ENCODE results near the gene ECE1.
A peak's percentile ranks its signal among the peaks of the same experiment; 100 is the strongest.

Gene ECE1

GRCh38 chr1:21324368-21325141, 34.3 kb upstream of the ECE1 start:
- H3K27ac ChIP-seq = no peak overlapping the region

GRCh38 chr1:21323091-21323490, 32.8 kb upstream of the ECE1 start:
- TF ChIP-seq, protein P1, sequence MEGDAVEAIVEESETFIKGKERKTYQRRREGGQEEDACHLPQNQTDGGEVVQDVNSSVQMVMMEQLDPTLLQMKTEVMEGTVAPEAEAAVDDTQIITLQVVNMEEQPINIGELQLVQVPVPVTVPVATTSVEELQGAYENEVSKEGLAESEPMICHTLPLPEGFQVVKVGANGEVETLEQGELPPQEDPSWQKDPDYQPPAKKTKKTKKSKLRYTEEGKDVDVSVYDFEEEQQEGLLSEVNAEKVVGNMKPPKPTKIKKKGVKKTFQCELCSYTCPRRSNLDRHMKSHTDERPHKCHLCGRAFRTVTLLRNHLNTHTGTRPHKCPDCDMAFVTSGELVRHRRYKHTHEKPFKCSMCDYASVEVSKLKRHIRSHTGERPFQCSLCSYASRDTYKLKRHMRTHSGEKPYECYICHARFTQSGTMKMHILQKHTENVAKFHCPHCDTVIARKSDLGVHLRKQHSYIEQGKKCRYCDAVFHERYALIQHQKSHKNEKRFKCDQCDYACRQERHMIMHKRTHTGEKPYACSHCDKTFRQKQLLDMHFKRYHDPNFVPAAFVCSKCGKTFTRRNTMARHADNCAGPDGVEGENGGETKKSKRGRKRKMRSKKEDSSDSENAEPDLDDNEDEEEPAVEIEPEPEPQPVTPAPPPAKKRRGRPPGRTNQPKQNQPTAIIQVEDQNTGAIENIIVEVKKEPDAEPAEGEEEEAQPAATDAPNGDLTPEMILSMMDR (conservative IDR thresholded peaks at IDR 0.05) = no peak
- H3K27ac ChIP-seq = no peak overlapping the region

More at GRCh38 chr1:21324368-21325141, 34.3 kb upstream of the ECE1 start:
- TF ChIP-seq, protein P1 (conservative IDR thresholded peaks at IDR 0.05) = no peak

DNA sequence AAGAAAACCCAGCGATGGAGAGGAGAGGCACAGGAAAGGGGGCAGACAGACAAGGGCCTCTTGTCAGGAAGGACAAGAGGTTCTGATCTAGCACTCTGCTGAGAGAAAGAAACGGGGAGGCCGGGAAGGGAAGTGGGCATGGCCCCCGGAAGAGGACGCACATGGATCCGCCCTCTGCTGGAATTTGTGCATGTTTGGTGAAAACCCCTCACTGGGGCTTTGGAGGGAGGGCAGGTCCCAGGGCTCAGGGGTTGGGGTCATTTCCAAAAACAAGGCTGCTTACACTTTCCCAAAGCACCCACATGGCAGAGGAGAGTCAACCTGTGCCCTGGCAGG, 32.4 kb upstream of the ECE1 start:
- TF ChIP-seq, protein P1 (conservative IDR thresholded peaks at IDR 0.05) = no peak
- no peak overlapping the region for H3K27ac ChIP-seq

GRCh38 chr1:21321963-21322680, 31.9 kb upstream of the ECE1 start:
- TF ChIP-seq, protein P1 (conservative IDR thresholded peaks at IDR 0.05) = no peak
- no peak overlapping the region for H3K27ac ChIP-seq

GRCh38 chr1:21320410-21321108, 30.3 kb upstream of the ECE1 start:
- TF ChIP-seq, protein P1 (conservative IDR thresholded peaks at IDR 0.05) = no peak
- H3K27ac ChIP-seq = no peak overlapping the region

DNA sequence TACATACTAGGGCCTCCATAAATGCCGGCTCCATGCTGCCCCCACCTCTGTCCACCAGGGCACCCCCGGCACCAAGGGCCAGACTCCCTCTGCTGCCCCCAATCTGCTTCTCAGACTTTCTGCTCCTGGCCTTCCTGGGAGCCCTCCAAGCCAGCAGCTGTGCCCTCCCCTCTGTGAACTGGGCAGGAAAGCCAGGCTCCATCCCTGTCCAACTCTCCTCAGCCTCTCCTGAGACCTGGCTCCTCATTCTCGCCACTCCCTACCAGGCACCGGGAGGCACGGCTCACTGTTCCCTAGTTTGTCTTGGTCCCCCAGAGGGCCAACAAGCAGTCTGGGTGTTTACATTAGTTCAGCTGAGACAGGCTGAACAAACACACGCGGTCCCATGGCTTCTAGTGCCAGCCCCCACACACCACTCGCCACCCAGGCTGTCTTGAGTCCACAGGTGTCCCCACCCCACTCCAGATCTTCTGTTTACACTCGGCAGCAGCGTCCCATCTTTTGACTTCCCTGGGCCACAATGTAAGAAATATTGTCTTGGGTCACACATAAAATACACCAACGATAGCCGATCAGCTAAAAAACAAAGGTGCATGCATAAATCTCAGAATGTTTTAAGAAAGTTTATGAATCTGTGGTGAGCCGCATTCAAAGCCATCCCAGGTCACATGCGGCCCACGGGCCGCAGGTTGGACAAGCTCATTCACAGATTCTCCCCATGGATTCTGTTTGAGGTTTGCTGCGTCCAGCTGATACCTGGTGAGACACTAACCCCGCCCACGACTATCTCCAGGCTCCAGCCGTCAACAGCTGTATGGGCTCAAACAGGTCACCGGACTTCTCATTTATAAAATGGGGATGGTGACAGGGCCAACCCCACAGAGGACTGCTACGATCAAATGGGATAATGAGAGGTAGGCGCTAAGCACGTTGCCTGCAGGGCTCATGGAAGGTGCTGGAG, 29.5 kb upstream of the ECE1 start:
- H3K27ac ChIP-seq = peak overlapping the region; percentile 35
- TF ChIP-seq, protein P1 (conservative IDR thresholded peaks at IDR 0.05) = no peak

Data from VCaP (cell line).